Vagina (tissue), 2 donors: ENCODE measurements around the gene DGKK.

ENCODE experiments used
- CTCF ChIP-seq, 3 experiments: fragments of 450-650 bp in 2 of 3; fragments of 200-600 bp in 1 of 3; sonication (generic) in 1 of 3; IDR thresholded peaks; one replicate each; pipeline ENCODE4 v1.5.1; 2017 to 2019; ENCODE audit warnings: antibody characterized with exemption in 3 of 3, mild to moderate bottlenecking in 2 of 3, moderate library complexity in 2 of 3
- POLR2AphosphoS5 ChIP-seq, 2 donors: sonication (generic); formaldehyde crosslinking; IDR thresholded peaks; one replicate each; pipeline ENCODE4 v1.9.0; 2017; ENCODE audit warnings: antibody characterized with exemption in 2 of 2, mild to moderate bottlenecking in 2 of 2, low read depth in 1 of 2; ENCODE audit not compliant: insufficient read depth in 1 of 2

DNA sequence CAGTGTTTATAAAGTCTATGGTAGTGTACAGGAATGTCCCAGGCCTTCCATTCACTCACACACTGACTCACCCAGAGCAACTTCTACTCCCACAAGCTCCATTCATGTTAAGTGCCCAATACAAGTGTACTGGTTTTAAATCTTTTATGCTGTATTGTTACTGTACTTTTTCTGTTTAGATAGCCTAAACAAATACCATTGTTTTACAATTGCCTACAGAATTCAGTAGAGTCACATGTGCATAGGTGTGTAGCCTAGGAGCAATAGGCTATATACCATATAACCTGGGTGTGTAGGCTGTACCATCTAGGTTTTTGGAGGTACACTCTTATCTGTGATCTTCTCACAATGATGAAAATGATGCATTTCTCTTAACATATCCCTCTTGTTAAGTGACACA is 126.7 kb downstream of the DGKK start:
- TF ChIP-seq CTCF (IDR thresholded peaks at IDR 0.05) (no peak), POLR2AphosphoS5 (IDR thresholded peaks at IDR 0.05; ENCODE audit: insufficient read depth in 1 of 2, low read depth in 1 of 2) (no peak)
